ENCODE data around the gene OXCT1.

The OXCT1 gene

DNA sequence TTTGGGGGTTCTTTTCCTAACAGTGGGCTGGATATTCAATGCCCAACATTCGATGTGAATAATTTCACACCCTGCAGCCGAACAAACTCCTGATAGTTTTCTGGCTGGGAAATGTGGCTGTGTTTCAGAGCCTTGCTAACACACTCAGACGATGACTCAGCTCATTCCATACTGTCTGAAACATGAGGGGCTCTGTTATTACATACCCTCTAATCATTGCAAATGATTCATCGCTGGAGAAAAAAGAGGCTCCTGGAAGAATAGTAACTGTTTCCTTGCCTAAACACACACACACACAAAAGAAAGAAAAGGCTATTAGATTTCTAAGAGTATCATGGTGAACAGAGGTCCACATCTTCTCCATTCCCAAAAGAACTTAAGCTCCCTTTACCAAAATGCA, 75.8 kb downstream of the OXCT1 start:
- no peak for DNase-seq (ENCODE audit: low read depth)
- H3K4me3 ChIP-seq (ENCODE audit: low read depth, low read length), result no peak overlapping the region
- TF ChIP-seq POLR2A (IDR thresholded peaks at IDR 0.05; ENCODE audit: extremely low read depth, insufficient read length) (no peak), MYC (IDR thresholded peaks at IDR 0.05; ENCODE audit: low read depth, low read length) (no peak), CTCF (IDR thresholded peaks at IDR 0.05; ENCODE audit: low read depth, low read length) (no peak)
- TF ChIP-seq, protein P1, sequence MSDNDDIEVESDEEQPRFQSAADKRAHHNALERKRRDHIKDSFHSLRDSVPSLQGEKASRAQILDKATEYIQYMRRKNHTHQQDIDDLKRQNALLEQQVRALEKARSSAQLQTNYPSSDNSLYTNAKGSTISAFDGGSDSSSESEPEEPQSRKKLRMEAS (IDR thresholded peaks at IDR 0.05; ENCODE audit: low read depth, low read length), result no peak

DNA sequence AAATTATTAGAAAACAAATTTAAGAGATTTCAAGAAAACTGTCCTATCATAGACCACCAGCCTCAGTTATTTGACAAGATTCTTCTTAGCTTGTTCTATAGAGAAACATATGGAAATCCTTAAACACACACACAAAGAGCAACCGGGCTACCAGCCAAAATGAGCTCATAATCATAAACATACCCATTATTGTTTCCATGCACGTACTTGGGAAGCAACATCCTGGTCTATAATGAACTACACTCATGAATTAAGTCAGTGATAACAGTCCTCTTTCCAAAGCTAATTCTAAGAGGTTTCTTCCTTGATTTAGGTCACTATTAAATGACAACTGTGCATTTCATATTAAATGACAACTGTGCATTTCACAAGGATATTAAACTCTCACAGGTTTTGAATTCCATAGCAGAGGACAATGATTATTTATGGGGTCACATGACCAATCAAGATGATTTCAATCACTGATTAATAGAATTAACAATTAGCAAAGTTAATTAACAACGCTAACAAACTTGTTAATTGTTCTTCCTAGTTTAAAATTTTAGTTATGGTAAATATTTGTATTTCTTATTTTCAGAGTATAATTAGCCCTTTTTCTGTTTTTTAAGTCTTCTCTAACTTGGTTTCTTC, 77.0 kb downstream of the OXCT1 start:
- TF ChIP-seq MYC (IDR thresholded peaks at IDR 0.05; ENCODE audit: low read depth, low read length) (no peak), POLR2A (IDR thresholded peaks at IDR 0.05; ENCODE audit: extremely low read depth, insufficient read length) (no peak), CTCF (IDR thresholded peaks at IDR 0.05; ENCODE audit: low read depth, low read length) (no peak)
- TF ChIP-seq, protein P1 (IDR thresholded peaks at IDR 0.05; ENCODE audit: low read depth, low read length), result no peak
- no peak for DNase-seq (ENCODE audit: low read depth)

DNA sequence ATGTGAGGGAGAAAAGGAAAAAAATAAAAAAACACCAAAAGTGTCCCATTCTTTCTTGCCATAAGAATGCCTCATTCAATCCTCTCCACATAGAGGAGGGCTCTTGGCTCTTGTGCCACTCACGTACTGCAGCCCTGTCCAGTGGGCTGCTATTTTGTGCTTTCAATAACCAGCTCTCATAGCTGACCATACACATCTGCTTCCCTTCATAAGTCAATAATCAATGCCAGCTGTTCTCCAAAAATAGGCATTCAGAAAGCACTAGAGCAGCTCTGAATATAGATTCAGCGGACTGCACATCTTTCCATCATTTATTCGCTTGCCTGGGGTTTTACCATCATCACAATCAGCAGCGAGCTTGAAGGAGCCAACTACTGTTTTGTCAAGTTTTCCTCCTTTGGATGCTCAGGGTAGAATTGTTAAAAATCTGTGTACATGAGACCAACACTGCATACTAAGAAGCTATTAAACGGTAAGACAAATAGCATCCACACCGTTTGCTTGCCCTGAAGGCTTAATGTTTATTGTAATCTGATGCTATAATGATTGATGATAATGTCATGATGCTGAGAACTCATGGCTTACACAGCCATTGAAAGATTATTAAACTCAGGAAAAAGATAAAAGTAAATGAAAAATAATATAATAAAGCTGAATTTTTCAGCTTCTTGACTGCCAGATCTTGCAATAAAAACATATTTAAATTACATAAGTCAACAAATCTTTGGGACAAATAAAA, 80.0 kb downstream of the OXCT1 start:
- H3K4me3 ChIP-seq (ENCODE audit: low read depth, low read length), result no peak overlapping the region
- DNase-seq (ENCODE audit: low read depth), result no peak
- TF ChIP-seq, protein P1 (IDR thresholded peaks at IDR 0.05; ENCODE audit: low read depth, low read length), result no peak
- TF ChIP-seq POLR2A (IDR thresholded peaks at IDR 0.05; ENCODE audit: extremely low read depth, insufficient read length) (no peak), CTCF (IDR thresholded peaks at IDR 0.05; ENCODE audit: low read depth, low read length) (no peak), MYC (IDR thresholded peaks at IDR 0.05; ENCODE audit: low read depth, low read length) (no peak)

More for the DNA sequence above, 77.0 kb downstream of the OXCT1 start:
- H3K4me3 ChIP-seq (ENCODE audit: low read depth, low read length), result no peak overlapping the region

GRCh38 chr5:41789434-41789833, 80.8 kb downstream of the OXCT1 start:
- no peak for TF ChIP-seq MYC (IDR thresholded peaks at IDR 0.05; ENCODE audit: low read depth, low read length)
- TF ChIP-seq, protein P1 (IDR thresholded peaks at IDR 0.05; ENCODE audit: low read depth, low read length), result no peak
- DNase-seq (ENCODE audit: low read depth), result no peak
- no peak overlapping the region for H3K4me3 ChIP-seq (ENCODE audit: low read depth, low read length)

GRCh38 chr5:41788941-41789368, 81.3 kb downstream of the OXCT1 start:
- no peak overlapping the region for H3K4me3 ChIP-seq (ENCODE audit: low read depth, low read length)
- TF ChIP-seq MYC (IDR thresholded peaks at IDR 0.05; ENCODE audit: low read depth, low read length) (no peak), POLR2A (IDR thresholded peaks at IDR 0.05; ENCODE audit: extremely low read depth, insufficient read length) (no peak), CTCF (IDR thresholded peaks at IDR 0.05; ENCODE audit: low read depth, low read length) (no peak)
- TF ChIP-seq, protein P1 (IDR thresholded peaks at IDR 0.05; ENCODE audit: low read depth, low read length), result no peak
- no peak for DNase-seq (ENCODE audit: low read depth)

DNA sequence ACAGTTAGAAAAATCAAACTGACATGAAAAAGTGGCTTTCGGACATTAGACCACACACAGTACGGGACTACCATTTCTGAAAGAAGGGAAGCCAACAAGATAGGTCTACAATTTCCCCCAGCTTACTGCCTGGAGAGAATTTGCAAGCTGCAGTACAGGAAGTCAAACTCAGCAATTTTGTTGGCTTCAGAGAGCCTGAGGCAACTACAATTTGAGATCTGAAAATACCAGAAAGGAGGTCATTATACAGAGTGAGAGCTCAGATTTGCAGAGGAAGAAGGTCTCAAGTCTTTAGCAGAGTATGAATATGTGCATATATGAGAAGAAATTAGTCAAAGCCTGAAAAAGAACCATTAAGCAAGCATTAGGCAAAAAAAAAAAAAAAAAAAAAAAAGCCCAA, 83.0 kb downstream of the OXCT1 start:
- DNase-seq (ENCODE audit: low read depth), result no peak
- no peak overlapping the region for H3K4me3 ChIP-seq (ENCODE audit: low read depth, low read length)
- TF ChIP-seq, protein P1 (IDR thresholded peaks at IDR 0.05; ENCODE audit: low read depth, low read length), result no peak
- no peak for TF ChIP-seq MYC (IDR thresholded peaks at IDR 0.05; ENCODE audit: low read depth, low read length)
- TF ChIP-seq CTCF (IDR thresholded peaks at IDR 0.05; ENCODE audit: low read depth, low read length), result no peak
- no peak for TF ChIP-seq POLR2A (IDR thresholded peaks at IDR 0.05; ENCODE audit: extremely low read depth, insufficient read length)
